GM21367 (cell line): Measurements from ENCODE around the gene GHR.
"Not testable (repeated sequence)": the region's sequence is repeated elsewhere in the genome, so short reads cannot be mapped to it uniquely, and the experiment has no call there.

ENCODE experiments used
- ATAC-seq: cut with Tn5 transposase; IDR thresholded peaks from one replicate; pipeline ENCODE4 v1.9.1; 2021; ENCODE audit not compliant: unreplicated experiment

GHR gene

DNA sequence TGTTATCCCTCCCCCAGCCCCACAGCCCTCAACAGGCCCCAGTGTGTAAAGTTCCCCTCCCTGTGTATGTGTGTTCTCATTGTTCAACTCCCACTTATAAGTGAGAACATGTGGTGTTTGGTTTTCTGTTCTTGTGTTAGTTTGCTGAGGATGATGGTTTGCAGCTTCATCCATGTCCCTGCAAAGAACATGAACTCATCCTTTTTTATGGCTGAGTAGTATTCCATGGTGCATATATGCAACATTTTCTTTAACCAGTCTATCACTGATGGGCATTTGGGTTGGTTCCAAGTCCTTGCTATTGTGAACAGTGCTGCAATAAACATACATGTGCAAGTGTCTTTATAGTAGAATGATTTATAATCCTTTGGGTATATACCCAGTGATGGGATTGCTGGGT, 261.8 kb downstream of the GHR start:
- not testable (repeated sequence) for ATAC-seq

DNA sequence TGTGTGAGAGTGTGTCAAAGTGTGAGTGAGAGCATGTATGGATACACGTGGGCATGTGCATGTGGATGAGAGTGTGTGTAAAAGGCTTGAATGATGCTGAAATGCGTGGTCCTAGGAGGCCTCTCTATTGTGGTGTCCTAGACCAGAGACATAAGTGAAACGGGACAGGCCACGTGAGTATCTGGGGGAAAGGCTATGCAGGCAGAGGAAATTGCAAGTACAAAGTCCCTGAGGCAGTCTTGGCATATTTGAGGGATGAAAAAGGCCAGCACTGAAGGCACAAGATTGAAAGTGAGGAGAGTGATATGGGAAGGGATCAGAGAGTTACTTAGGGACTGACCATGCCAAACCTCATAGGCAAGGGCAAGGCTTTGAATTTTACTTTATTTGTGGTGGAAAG, 266.2 kb downstream of the GHR start:
- ATAC-seq: no peak

DNA sequence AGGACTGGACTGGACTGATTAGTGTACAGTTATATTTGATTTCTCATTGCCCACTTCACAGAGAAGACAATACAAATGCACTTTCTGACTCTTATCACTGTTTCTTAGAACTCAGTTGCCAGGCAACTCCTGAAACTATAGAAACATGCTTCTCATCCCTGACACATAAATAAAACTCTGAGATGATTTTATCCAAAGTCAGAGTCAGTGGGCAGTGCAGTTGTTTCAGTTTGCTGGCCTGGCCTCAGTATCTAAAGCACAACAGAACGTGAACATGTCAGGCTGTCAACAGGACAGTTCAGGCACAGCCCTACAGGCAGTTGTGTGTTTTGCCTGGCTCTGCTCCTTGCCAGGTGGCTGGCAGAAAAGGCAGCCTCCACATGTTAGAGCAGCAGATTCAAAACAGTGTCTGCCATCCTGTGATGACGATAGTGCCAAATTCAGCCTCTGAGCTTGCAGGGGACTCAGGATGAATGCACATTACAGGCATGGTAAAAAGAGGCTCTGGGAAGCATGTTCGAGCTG, 268.2 kb downstream of the GHR start:
- ATAC-seq: no peak

- no peak for ATAC-seq
These were observed 278.3 kb downstream of the GHR start for GRCh38 chr5:42701351-42702059.

GRCh38 chr5:42703238-42703637, 280.0 kb downstream of the GHR start:
- no peak for ATAC-seq

GRCh38 chr5:42715785-42716184, 292.5 kb downstream of the GHR start:
- no peak for ATAC-seq

DNA sequence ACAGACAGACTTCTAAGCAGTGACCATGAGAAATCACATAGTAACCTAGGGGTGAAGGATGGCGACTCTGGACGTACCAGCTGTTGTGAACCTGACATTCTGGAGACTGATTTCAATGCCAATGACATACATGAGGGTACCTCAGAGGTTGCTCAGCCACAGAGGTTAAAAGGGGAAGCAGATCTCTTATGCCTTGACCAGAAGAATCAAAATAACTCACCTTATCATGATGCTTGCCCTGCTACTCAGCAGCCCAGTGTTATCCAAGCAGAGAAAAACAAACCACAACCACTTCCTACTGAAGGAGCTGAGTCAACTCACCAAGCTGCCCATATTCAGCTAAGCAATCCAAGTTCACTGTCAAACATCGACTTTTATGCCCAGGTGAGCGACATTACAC, 295.4 kb downstream of the GHR start:
- peak; percentile 90 for ATAC-seq

DNA sequence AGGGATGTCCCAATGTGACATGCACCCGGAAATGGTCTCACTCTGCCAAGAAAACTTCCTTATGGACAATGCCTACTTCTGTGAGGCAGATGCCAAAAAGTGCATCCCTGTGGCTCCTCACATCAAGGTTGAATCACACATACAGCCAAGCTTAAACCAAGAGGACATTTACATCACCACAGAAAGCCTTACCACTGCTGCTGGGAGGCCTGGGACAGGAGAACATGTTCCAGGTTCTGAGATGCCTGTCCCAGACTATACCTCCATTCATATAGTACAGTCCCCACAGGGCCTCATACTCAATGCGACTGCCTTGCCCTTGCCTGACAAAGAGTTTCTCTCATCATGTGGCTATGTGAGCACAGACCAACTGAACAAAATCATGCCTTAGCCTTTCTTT, 295.8 kb downstream of the GHR start:
- ATAC-seq: peak; percentile 13

DNA sequence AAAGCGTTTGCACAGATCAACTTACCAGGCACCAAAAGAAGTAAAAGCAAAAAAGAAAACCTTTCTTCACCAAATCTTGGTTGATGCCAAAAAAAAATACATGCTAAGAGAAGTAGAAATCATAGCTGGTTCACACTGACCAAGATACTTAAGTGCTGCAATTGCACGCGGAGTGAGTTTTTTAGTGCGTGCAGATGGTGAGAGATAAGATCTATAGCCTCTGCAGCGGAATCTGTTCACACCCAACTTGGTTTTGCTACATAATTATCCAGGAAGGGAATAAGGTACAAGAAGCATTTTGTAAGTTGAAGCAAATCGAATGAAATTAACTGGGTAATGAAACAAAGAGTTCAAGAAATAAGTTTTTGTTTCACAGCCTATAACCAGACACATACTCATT, 297.0 kb downstream of the GHR start:
- no peak for ATAC-seq

- no peak for ATAC-seq
These were observed 298.2 kb downstream of the GHR start for GRCh38 chr5:42721484-42721883.

- ATAC-seq: not testable (repeated sequence)
These were observed 311.4 kb downstream of the GHR start for GRCh38 chr5:42734531-42735058.

DNA sequence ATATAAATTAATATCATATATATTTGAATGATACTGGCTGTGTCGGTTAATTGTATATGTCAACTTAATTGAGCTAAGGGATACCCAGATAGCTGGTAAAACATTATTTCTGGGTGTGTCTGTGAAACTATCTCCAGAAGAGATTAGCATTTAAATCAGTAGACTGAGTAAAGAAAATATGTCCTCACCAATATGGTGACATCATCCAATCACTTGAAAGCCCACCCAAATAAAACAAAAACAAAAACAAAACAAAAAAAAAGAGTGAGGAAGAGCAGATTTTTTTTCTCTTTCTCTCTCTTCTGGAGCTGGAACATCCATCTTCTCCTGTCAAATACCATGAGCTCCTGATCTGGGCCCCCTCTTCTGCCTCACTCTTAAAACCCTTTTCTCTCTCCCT, 317.7 kb downstream of the GHR start:
- no peak for ATAC-seq

- ATAC-seq: no peak
These were observed 322.2 kb downstream of the GHR start for GRCh38 chr5:42745426-42745825.

DNA sequence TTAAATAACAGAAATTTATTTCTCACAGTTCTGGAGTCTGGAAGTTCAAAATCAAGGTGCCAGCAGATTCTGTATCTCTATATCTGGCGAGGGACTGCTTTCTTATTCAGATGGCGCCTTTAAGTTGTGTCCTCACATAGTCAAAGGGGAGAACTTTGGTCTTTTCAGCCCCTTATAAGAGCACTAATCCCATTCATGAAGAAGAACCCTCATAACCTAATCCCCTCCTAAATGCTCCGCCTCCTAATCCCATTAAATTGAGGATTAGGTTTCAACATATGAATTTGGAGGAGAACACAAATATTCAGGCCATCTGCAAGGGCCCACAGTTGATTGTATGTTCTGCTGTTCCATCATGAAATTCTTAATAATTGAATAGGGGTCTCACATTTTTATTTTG, 322.6 kb downstream of the GHR start:
- ATAC-seq: no peak

- no peak for ATAC-seq
These were observed 325.8 kb downstream of the GHR start for GRCh38 chr5:42749020-42749419.

- ATAC-seq: no peak
These were observed 327.3 kb downstream of the GHR start for GRCh38 chr5:42750507-42750906.

- ATAC-seq: no peak
These were observed 327.8 kb downstream of the GHR start for GRCh38 chr5:42751044-42751443.

GRCh38 chr5:42753099-42753498, 329.9 kb downstream of the GHR start:
- no peak for ATAC-seq

- peak; percentile 85 for ATAC-seq
These were observed 333.7 kb downstream of the GHR start, which contains the start of gene CCDC152 for GRCh38 chr5:42756606-42757601. TSS of gene CCDC152 (plus strand) at chr5:42756818. CDS start at chr5:42759122, 2,304 bp downstream.

DNA sequence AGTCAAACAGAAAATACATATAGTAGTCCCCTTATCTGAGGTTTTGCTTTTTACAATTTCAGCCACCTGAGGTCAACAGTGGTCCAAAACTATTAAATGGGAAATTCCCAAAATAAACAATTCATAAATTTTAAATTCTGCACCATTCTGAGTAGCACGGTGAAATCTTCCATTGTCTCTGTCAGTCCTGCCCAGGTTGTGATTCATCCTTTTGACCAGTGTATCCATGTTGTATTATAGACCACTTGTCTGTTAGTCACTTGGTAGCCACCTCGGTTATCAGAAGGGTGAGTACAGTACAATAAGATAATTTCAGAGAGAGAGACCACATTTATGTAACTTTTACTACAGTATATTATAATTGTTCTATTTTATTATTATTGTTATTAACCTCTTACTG, 336.2 kb downstream of the GHR start:
- no peak for ATAC-seq

DNA sequence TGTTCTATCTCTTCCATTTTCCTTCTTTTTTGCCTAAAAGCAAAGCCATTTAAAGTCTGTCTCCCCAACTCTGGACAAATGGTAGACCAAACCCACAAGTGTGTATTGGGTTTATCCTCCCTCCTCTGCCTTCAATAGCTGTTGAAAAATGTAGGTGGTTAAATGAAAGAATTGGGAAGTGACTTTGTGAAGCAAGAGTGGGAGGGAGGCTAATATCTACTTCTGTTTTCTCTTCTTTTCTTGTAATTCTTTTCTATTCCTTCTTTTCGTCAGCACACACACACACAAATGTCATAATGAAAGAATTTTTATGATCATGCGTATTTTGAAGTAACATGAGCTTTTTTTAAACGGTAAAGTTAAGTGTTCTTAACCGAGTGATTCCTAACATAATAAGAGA, 337.2 kb downstream of the GHR start:
- no peak for ATAC-seq

- no peak for ATAC-seq
These were observed 338.6 kb downstream of the GHR start for GRCh38 chr5:42761791-42762190.
